GM19395 (cell line): Measurements from ENCODE around the gene MON2.

Experiments used
- ATAC-seq: cut with Tn5 transposase; IDR thresholded peaks from one replicate; pipeline ENCODE4 v1.9.1; 2021; ENCODE audit warnings: mild to moderate bottlenecking, moderate library complexity; ENCODE audit not compliant: unreplicated experiment

The MON2 gene

GRCh38 chr12:62649412-62650138, 182.9 kb downstream of the MON2 start:
- ATAC-seq, result no peak
